ENCODE results near the gene CELSR1.

Gene CELSR1

GRCh38 chr22:46366327-46366731 lies 171.1 kb downstream of the CELSR1 start:
- DNase-seq (ENCODE audit: low read depth in 2 of 3, low spot score in 2 of 3), result no peak

GRCh38 chr22:46365166-46365624 lies 172.2 kb downstream of the CELSR1 start:
- no peak for DNase-seq (ENCODE audit: low read depth in 2 of 3, low spot score in 2 of 3)

GRCh38 chr22:46364341-46365165 lies 172.9 kb downstream of the CELSR1 start:
- DNase-seq (ENCODE audit: low read depth in 2 of 3, low spot score in 2 of 3), result no peak

GRCh38 chr22:46363611-46364321 lies 173.7 kb downstream of the CELSR1 start:
- DNase-seq (ENCODE audit: low read depth in 2 of 3, low spot score in 2 of 3), result no peak

- DNase-seq (ENCODE audit: low read depth in 2 of 3, low spot score in 2 of 3), result no peak
These were observed 174.4 kb downstream of the CELSR1 start for GRCh38 chr22:46362934-46363515.

GRCh38 chr22:46362203-46362933 lies 175.1 kb downstream of the CELSR1 start:
- DNase-seq (ENCODE audit: low read depth in 2 of 3, low spot score in 2 of 3), result no peak

- no peak for DNase-seq (ENCODE audit: low read depth in 2 of 3, low spot score in 2 of 3)
These were observed 175.6 kb downstream of the CELSR1 start for GRCh38 chr22:46361826-46362202.

GRCh38 chr22:46360891-46361290 lies 176.5 kb downstream of the CELSR1 start:
- no peak for DNase-seq (ENCODE audit: low read depth in 2 of 3, low spot score in 2 of 3)

GRCh38 chr22:46360097-46360496 lies 177.3 kb downstream of the CELSR1 start:
- no peak for DNase-seq (ENCODE audit: low read depth in 2 of 3, low spot score in 2 of 3)

- no peak for DNase-seq (ENCODE audit: low read depth in 2 of 3, low spot score in 2 of 3)
These were observed 178.1 kb downstream of the CELSR1 start for GRCh38 chr22:46359362-46359761.

GRCh38 chr22:46358766-46359165 lies 178.7 kb downstream of the CELSR1 start:
- no peak for DNase-seq (ENCODE audit: low read depth in 2 of 3, low spot score in 2 of 3)

GRCh38 chr22:46357711-46358520 lies 179.5 kb downstream of the CELSR1 start:
- DNase-seq (ENCODE audit: low read depth in 2 of 3, low spot score in 2 of 3), result no peak

GRCh38 chr22:46356496-46357480 lies 180.6 kb downstream of the CELSR1 start:
- no peak for DNase-seq (ENCODE audit: low read depth in 2 of 3, low spot score in 2 of 3)

GRCh38 chr22:46355996-46356471 lies 181.4 kb downstream of the CELSR1 start:
- DNase-seq (ENCODE audit: low read depth in 2 of 3, low spot score in 2 of 3), result no peak

- peak; percentile 36 to 42 (median 39) for DNase-seq (ENCODE audit: low read depth in 2 of 3, low spot score in 2 of 3)
These were observed 181.9 kb downstream of the CELSR1 start for GRCh38 chr22:46355369-46355995.

GRCh38 chr22:46354993-46355305 lies 182.5 kb downstream of the CELSR1 start:
- no peak for DNase-seq (ENCODE audit: low read depth in 2 of 3, low spot score in 2 of 3)

- no peak for DNase-seq (ENCODE audit: low read depth in 2 of 3, low spot score in 2 of 3)
These were observed 183.0 kb downstream of the CELSR1 start for GRCh38 chr22:46354176-46354992.

- DNase-seq (ENCODE audit: low read depth in 2 of 3, low spot score in 2 of 3), result no peak
These were observed 183.8 kb downstream of the CELSR1 start for GRCh38 chr22:46353483-46354105.
